HepG2 (cell line): Measurements from ENCODE around the gene KLRF1. TPM values are rescaled to one million over a fixed set of nuclear protein-coding genes. Genes with fewer than 3 reads are reported as not detected.

Experiments used
- ATAC-seq: fragments of 200-7000 bp; cut with Tn5 transposase; 3 replicates; pipeline ENCODE4 v1.9.1; 2020; ENCODE audit warnings: mild to moderate bottlenecking, moderate library complexity
- BruUV-seq: library from RNA; stranded (reverse); fragments of 400-500 nt; replicated peaks from 2 replicates; lab custom pipeline; 2021; lab: Mats Ljungman, UMichigan
- CTCF ChIA-PET: fragments of 300-600 bp; formaldehyde crosslinking; extraction: SDS; loops from one replicate; lab custom pipeline; 2021; ENCODE audit warnings: low total read pairs, inconsistent platforms, low intra/inter-chr PET ratio; lab: Yijun Ruan, JAX
- POLR2A ChIA-PET: fragments of 350-600 bp; sonication (Branson Sonifier 250); formaldehyde crosslinking; loops from one replicate; lab custom pipeline; 2020; ENCODE audit warnings: antibody characterized with exemption, inconsistent platforms; lab: Yijun Ruan, JAX
- DNase-seq: peaks from one replicate; pipeline ENCODE4 v3.0.0-alpha.2; 2015; ENCODE audit warnings: low spot score
- FAIRE-seq: peaks from 3 replicates; lab custom pipeline; 2011; peaks lifted over from hg19 to GRCh38; lab: Jason Lieb, UNC
- H2AFZ ChIP-seq: one replicate; pipeline ENCODE4 v1.6.1; 2011; ENCODE audit warnings: low read length, inconsistent platforms
- H3K27ac ChIP-seq: fragments of 300-600 bp; 3 replicates; pipeline ENCODE4 v1.8.0; 2011; ENCODE audit warnings: mixed run types, mild to moderate bottlenecking, mixed read lengths, low read length, inconsistent platforms; ENCODE audit not compliant: insufficient read depth; ENCODE audit errors: extremely low read length
- H3K27me3 ChIP-seq, 2 experiments: fragments of 200-600 bp in 1 of 2; 2 replicates in 1 of 2; 3 replicates in 1 of 2; pipeline versions ENCODE4 v1.6.0 to v1.8.0; 2011; ENCODE audit warnings: low read length in 2 of 2, mild to moderate bottlenecking in 2 of 2, moderate library complexity in 2 of 2, inconsistent platforms in 1 of 2; ENCODE audit not compliant: insufficient read depth in 2 of 2, control insufficient read depth in 1 of 2
- H3K36me3 ChIP-seq, 2 experiments: fragments of 200-600 bp in 1 of 2; replicated peaks in 1 of 2; 2 replicates in 1 of 2; 3 replicates in 1 of 2; pipeline versions ENCODE4 v1.5.1 to v1.8.0; 2011; ENCODE audit warnings: low read length in 2 of 2, inconsistent platforms in 1 of 2; ENCODE audit not compliant: insufficient read depth in 2 of 2, control insufficient read depth in 1 of 2
- H3K4me1 ChIP-seq: 2 replicates; pipeline ENCODE4 v1.5.1; 2012; ENCODE audit warnings: low read length, inconsistent platforms; ENCODE audit not compliant: insufficient read depth
- H3K4me2 ChIP-seq: 2 replicates; pipeline ENCODE4 v1.6.0; 2011; ENCODE audit warnings: low read depth, low read length, inconsistent platforms
- H3K4me3 ChIP-seq, 3 experiments: fragments of 200-600 bp in 1 of 3; sonication (generic), shearing (Covaris generic) in 1 of 3; replicated peaks in 1 of 3; 2 replicates each; pipeline ENCODE4 v1.5.1; 2011 to 2016; ENCODE audit warnings: low read length in 3 of 3, inconsistent platforms in 2 of 3, low read depth in 2 of 3, mild to moderate bottlenecking in 2 of 3, control low read depth in 1 of 3, mixed read lengths in 1 of 3; ENCODE audit not compliant: insufficient read depth in 1 of 3
- H3K79me2 ChIP-seq: one replicate; pipeline ENCODE4 v1.6.1; 2011; ENCODE audit warnings: low read length, inconsistent platforms; ENCODE audit not compliant: insufficient read depth
- H3K9ac ChIP-seq: 2 replicates; pipeline ENCODE4 v1.6.0; 2011; ENCODE audit warnings: mild to moderate bottlenecking, low read depth, low read length, inconsistent platforms; ENCODE audit not compliant: insufficient read depth
- H3K9me3 ChIP-seq: 2 replicates; pipeline ENCODE4 v1.5.1; 2012; ENCODE audit warnings: mild to moderate bottlenecking, low read length
- H4K20me1 ChIP-seq: 2 replicates; pipeline ENCODE4 v1.6.0; 2011; ENCODE audit warnings: inconsistent platforms, mild to moderate bottlenecking, low read length, moderate library complexity; ENCODE audit not compliant: insufficient read depth
- ARNT2 ChIP-seq: sonication (generic); formaldehyde crosslinking; IDR thresholded peaks from 2 replicates; pipeline ENCODE4 v1.8.0; 2022; ENCODE audit warnings: mild to moderate bottlenecking, low read depth, missing genetic modification reagents, moderate library complexity
- FOXO1 ChIP-seq: sonication (generic); formaldehyde crosslinking; IDR thresholded peaks from 2 replicates; pipeline ENCODE4 v1.4.0; 2020; ENCODE audit warnings: missing genetic modification reagents
- HCFC1 ChIP-seq: fragments of 150-350 bp; IDR thresholded peaks from 2 replicates; pipeline ENCODE4 v1.6.1; 2014; ENCODE audit warnings: low read depth, low read length
- IKZF1 ChIP-seq: fragments of 450-650 bp; IDR thresholded peaks from 2 replicates; pipeline ENCODE4 v1.7.1; 2016
- JUND ChIP-seq: sonication (generic); formaldehyde crosslinking; IDR thresholded peaks from 2 replicates; pipeline ENCODE4 v1.8.0; 2022; ENCODE audit warnings: mild to moderate bottlenecking, missing genetic modification reagents
- KLF15 ChIP-seq: sonication (generic); formaldehyde crosslinking; IDR thresholded peaks from 2 replicates; pipeline ENCODE4 v1.8.1; 2023; ENCODE audit warnings: borderline replicate concordance, mild to moderate bottlenecking, inconsistent platforms, missing genetic modification reagents, mixed read lengths
- PAX8 ChIP-seq: sonication (generic); formaldehyde crosslinking; IDR thresholded peaks from 2 replicates; pipeline ENCODE4 v1.8.0; 2022; ENCODE audit warnings: mild to moderate bottlenecking, missing genetic modification reagents, borderline replicate concordance
- ZBTB49 ChIP-seq: sonication (generic); formaldehyde crosslinking; IDR thresholded peaks from 2 replicates; pipeline ENCODE4 v1.4.0; 2020; ENCODE audit warnings: missing genetic modification reagents, borderline replicate concordance
- ZFP1 ChIP-seq: IDR thresholded peaks from 2 replicates; pipeline ENCODE4 v1.6.1; 2016
- ZFP36L2 ChIP-seq: sonication (generic); formaldehyde crosslinking; IDR thresholded peaks from 2 replicates; pipeline ENCODE4 v1.4.0; 2020; ENCODE audit warnings: missing genetic modification reagents
- ZNF512B ChIP-seq: sonication (generic); formaldehyde crosslinking; IDR thresholded peaks from 2 replicates; pipeline ENCODE4 v1.5.1; 2020; ENCODE audit warnings: missing genetic modification reagents, mild to moderate bottlenecking, borderline replicate concordance
- ZNF530 ChIP-seq: sonication (generic); formaldehyde crosslinking; IDR thresholded peaks from 2 replicates; pipeline ENCODE4 v1.5.0; 2020; ENCODE audit warnings: low read depth, mild to moderate bottlenecking, missing genetic modification reagents
- ZNF558 ChIP-seq: sonication (generic); formaldehyde crosslinking; IDR thresholded peaks from 2 replicates; pipeline ENCODE4 v1.9.0; 2022; ENCODE audit warnings: mild to moderate bottlenecking, missing genetic modification reagents, borderline replicate concordance
- WGBS: methylation state at CpG from one replicate; pipeline ENCODE4 v1.1.6; 2017; ENCODE audit warnings: low lambda C conversion rate; 5-methylcytosine and 5-hydroxymethylcytosine counted together
- in situ Hi-C: cut with HindIII; loops from 2 replicates; pipeline ENCODE4 v1.10.0; 2017; ENCODE audit warnings: low pct_unique_long_range_greater_than_20kb; ENCODE audit not compliant: extremely low pct_ligation_motif_present
- intact Hi-C: fragments of 100-400 bp; cut with micrococcal nuclease; formaldehyde crosslinking; loops from one replicate; pipeline ENCODE4 v1.10.0; 2022; ENCODE audit not compliant: unreplicated experiment
- polyA plus RNA-seq, 8 experiments: library from polyadenylated mRNA; depleted of rRNA in 3 of 8; stranded (reverse) in 7 of 8; unstranded in 1 of 8; fragments of >200 nt; fragmentation: Illumina TruSeq in 4 of 8; extraction: Trizol in 4 of 8; gene quantifications; 2 replicates each; pipeline versions ENCODE4 v1.2.1 to v1.2.3, GENCODE V29; 2011 to 2016; ENCODE audit warnings: low read depth in 4 of 8, missing spikeins in 1 of 8, mixed read lengths in 1 of 8; ENCODE audit not compliant: insufficient read depth in 1 of 8
- total RNA-seq, 5 experiments: library from RNA; depleted of rRNA; stranded (reverse); fragments of >200 nt; fragmentation: Illumina TruSeq; extraction: Trizol; gene quantifications; 2 replicates each; pipeline ENCODE4 v1.2.3, GENCODE V29; 2016; ENCODE audit warnings: low read depth in 1 of 5

KLRF1 gene
- total and polyA plus RNA-seq, 2 of the 13 experiments (the other 11 are each of a cell fraction or from before 2014, with no cell fraction given): not detected

- Histone ChIP-seq H3K36me3 (no peaks in the 10 kb centered on the region), H2AFZ (no peak overlapping the region), H3K9ac (no peak overlapping the region), H3K79me2 (no peaks in the 10 kb centered on the region), H3K4me1 (no peaks in the 10 kb centered on the region), H3K4me2 (no peak overlapping the region), H3K4me3 (no peak overlapping the region), H4K20me1 (no peaks in the 10 kb centered on the region), H3K27me3 (no peaks in the 10 kb centered on the region; a peak in 1 of 5 replicates), H3K27ac (no peak overlapping the region), H3K9me3 (no peaks in the 10 kb centered on the region)
- ATAC-seq (no peak), FAIRE-seq (no peak), DNase-seq (no peak)
- ChIA-PET POLR2A (no interaction called here), CTCF (no interaction called here)
- TF ChIP-seq JUND (CRISPR knock-in tag) (no peak), ZBTB49 (CRISPR knock-in tag) (no peak), ZNF530 (CRISPR knock-in tag) (no peak), KLF15 (CRISPR knock-in tag) (no peak), ZNF558 (CRISPR knock-in tag) (no peak), PAX8 (CRISPR knock-in tag) (no peak), FOXO1 (no peak), ZNF512B (CRISPR knock-in tag) (no peak), ARNT2 (CRISPR knock-in tag) (no peak), ZFP36L2 (CRISPR knock-in tag) (no peak), ZFP1 (CRISPR knock-in tag) (no peak), IKZF1 (no peak), HCFC1 (no peak)
- WGBS: 12% methylated on average over 3 of the region's 3 CpGs
- intact Hi-C loops: no loop called here
- no TSS peak for BruUV-seq
- in situ Hi-C loops: no loop called here
These were observed 2.2 kb downstream of the KLRF1 start for GRCh38 chr12:9829483-9829882.
